AG08395 (cell line): Measurements from ENCODE around the gene ZGLP1.
"Not testable (repeated sequence)": the region's sequence is repeated elsewhere in the genome, so short reads cannot be mapped to it uniquely, and the experiment has no call there.

Experiments used
- DNase-seq: peaks from one replicate; pipeline ENCODE4 v3.0.0; 2012; ENCODE audit warnings: mixed read lengths, low spot score

Gene ZGLP1

GRCh38 chr19:10293637-10294367, 15.8 kb downstream of the ZGLP1 start:
- DNase-seq, result no peak

GRCh38 chr19:10292789-10293636, 16.6 kb downstream of the ZGLP1 start:
- no peak for DNase-seq

DNA sequence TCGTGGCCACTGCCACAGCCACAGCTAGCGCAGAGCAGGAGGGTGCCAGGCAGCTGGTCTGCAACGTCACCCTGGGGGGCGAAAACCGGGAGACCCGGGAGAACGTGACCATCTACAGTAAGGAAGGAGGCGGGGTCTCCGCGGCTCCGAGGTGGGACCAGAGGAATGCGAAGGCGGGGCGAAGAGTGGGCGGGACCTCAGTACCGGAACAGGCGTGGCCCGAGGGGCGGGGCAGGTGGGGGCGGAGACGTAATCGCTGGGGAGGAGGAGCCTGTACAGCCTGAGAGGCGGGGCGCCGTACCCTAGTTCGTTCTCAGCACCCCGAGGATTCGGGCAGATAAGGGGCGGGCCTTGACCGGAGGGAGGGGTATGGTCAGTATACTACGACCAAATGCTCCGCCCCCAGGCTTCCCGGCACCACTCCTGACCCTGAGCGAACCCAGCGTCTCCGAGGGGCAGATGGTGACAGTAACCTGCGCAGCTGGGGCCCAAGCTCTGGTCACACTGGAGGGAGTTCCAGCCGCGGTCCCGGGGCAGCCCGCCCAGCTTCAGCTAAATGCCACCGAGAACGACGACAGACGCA, 17.3 kb downstream of the ZGLP1 start:
- peak; percentile 66 for DNase-seq

GRCh38 chr19:10291554-10292205, 17.9 kb downstream of the ZGLP1 start:
- DNase-seq, result no peak

- DNase-seq, result peak; percentile 50
Measured at GRCh38 chr19:10290876-10291553, 18.6 kb downstream of the ZGLP1 start.

GRCh38 chr19:10290357-10290875, 19.2 kb downstream of the ZGLP1 start:
- no peak for DNase-seq

GRCh38 chr19:10289836-10290356, 19.7 kb downstream of the ZGLP1 start, which contains the start of gene ICAM5:
Gene ICAM5, plus strand, starts transcription at chr19:10289952. Its CDS starts 92 bp downstream, at chr19:10290044.
- no peak for DNase-seq

DNA sequence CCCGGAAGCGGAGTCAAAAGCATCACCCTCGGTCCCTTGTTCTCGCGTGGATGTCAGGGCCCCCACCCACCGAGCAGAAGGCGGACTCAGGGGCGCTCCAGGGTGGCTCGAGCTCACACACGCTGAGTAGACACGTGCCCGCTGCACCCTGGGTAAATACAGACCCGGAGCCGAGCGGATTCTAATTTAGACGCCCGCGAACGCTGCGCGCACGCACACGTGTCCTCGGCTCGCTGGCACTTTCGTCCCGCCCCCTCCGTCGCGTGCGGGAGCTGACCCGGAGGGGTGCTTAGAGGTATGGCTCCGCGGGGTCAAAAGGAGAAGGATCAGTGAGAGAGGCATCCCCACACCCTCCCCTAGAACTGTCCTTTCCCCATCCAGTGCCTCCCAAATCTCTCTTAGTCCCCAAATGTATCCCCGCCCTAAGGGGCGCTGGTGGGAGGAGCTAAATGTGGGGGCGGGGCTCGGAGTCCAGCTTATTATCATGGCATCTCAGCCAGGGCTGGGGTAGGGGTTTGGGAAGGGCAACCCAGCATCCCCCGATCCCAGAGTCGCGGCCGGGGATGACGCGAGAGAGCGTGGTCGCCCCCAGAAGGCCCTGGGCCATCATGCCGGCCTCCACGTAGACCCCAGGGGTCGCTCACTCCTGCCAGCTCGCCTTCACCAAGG, 20.3 kb downstream of the ZGLP1 start:
- peak; percentile 43 for DNase-seq

GRCh38 chr19:10288662-10289166, 20.9 kb downstream of the ZGLP1 start:
- peak; percentile 67 for DNase-seq

DNA sequence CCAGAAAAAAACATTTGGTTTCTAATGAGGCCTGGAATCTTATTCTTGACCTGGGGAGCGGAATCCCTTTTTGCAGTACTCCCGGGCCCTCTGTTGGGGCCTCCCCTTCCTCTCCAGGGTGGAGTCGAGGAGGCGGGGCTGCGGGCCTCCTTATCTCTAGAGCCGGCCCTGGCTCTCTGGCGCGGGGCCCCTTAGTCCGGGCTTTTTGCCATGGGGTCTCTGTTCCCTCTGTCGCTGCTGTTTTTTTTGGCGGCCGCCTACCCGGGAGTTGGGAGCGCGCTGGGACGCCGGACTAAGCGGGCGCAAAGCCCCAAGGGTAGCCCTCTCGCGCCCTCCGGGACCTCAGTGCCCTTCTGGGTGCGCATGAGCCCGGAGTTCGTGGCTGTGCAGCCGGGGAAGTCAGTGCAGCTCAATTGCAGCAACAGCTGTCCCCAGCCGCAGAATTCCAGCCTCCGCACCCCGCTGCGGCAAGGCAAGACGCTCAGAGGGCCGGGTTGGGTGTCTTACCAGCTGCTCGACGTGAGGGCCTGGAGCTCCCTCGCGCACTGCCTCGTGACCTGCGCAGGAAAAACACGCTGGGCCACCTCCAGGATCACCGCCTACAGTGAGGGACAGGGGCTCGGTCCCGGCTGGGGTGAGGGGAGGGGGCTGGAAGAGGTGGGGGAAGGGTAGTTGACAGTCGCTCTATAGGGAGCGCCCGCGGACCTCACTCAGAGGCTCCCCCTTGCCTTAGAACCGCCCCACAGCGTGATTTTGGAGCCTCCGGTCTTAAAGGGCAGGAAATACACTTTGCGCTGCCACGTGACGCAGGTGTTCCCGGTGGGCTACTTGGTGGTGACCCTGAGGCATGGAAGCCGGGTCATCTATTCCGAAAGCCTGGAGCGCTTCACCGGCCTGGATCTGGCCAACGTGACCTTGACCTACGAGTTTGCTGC, 22.5 kb downstream of the ZGLP1 start, which contains the start of gene ICAM4:
Gene ICAM4 (plus strand): TSS at position 153 of the 935 bp plus-strand sequence. CDS start 58 bp downstream, at position 211.
- no peak for DNase-seq

DNA sequence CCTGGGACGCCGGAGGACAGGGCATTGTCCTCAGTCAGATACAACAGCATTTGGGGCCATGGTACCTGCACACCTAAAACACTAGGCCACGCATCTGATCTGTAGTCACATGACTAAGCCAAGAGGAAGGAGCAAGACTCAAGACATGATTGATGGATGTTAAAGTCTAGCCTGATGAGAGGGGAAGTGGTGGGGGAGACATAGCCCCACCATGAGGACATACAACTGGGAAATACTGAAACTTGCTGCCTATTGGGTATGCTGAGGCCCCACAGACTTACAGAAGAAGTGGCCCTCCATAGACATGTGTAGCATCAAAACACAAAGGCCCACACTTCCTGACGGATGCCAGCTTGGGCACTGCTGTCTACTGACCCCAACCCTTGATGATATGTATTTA, 24.2 kb downstream of the ZGLP1 start:
- no peak for DNase-seq

DNA sequence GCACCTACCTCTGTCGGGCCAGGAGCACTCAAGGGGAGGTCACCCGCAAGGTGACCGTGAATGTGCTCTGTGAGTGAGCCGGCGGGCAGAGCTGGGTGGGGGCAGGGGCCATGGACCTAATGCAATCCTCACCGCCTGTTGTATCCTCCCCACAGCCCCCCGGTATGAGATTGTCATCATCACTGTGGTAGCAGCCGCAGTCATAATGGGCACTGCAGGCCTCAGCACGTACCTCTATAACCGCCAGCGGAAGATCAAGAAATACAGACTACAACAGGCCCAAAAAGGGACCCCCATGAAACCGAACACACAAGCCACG, 24.7 kb downstream of the ZGLP1 start:
- DNase-seq, result no peak

- DNase-seq, result no peak
Measured at GRCh38 chr19:10284065-10284959, 25.3 kb downstream of the ZGLP1 start.

GRCh38 chr19:10283301-10284064, 26.1 kb downstream of the ZGLP1 start:
- DNase-seq, result no peak

- not testable (repeated sequence) for DNase-seq
Measured at GRCh38 chr19:10282043-10282442, 27.6 kb downstream of the ZGLP1 start.

DNA sequence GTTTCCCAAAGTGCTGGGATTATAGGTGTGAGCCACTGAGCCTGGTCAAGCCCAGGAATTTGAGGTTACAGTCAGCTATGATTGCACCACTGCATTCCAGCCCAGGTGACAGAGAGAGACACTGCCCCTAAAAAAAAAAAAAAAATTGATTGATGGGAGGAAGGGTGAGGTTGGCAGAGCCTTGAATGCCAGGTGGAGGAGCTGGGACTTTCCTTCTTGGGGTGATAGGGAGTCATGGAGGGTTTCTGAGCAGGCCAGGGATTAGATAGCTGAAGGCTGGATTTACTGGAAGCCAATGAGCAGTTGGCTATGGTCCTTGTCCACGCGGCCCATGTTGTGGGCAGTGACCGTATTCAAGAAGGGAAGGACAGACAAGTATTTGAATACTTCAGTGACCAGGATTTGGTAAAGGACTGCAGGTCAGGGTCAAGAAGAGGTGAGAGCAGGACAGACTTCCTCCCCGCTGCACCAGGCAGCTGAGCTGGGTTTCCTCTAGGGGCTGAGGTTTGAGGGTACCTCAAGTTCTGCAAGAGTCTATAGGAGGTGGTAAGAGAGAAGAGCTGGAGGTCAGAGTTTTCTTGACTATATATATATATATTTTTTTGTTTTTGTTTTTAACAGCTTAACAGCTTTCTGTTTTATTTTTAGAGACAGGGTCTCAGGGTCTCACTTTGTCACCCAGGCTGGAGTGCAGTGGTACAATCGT, 29.7 kb downstream of the ZGLP1 start:
- DNase-seq, result no peak

GRCh38 chr19:10278935-10279334, 30.7 kb downstream of the ZGLP1 start:
- no peak for DNase-seq
